Brain microvascular endothelial cell (primary cell): ENCODE data around the gene IER5.

ENCODE experiments used
- DNase-seq: peaks from one replicate; pipeline ENCODE4 v3.0.0-alpha.2; 2020
- H3K27ac ChIP-seq: fragments of 250-450 bp; sonication (Bioruptor Pico); 2 replicates; pipeline ENCODE4 v1.5.1; 2020; ENCODE audit warnings: mild to moderate bottlenecking, moderate library complexity
- H3K27me3 ChIP-seq: fragments of 250-450 bp; sonication (Bioruptor Pico); replicated peaks from 2 replicates; pipeline ENCODE4 v1.5.1; 2020; ENCODE audit warnings: mild to moderate bottlenecking
- H3K36me3 ChIP-seq: fragments of 250-450 bp; sonication (Bioruptor Pico); replicated peaks from 2 replicates; pipeline ENCODE4 v1.5.1; 2020; ENCODE audit warnings: mild to moderate bottlenecking
- H3K4me3 ChIP-seq: 2 replicates; pipeline ENCODE4 v1.5.1; 2011; ENCODE audit warnings: low read depth, mild to moderate bottlenecking, control low read depth, low read length, moderate library complexity
- in situ Hi-C: cut with HindIII; loops from 2 replicates; pipeline ENCODE4 v1.10.0; 2017; ENCODE audit warnings: low sequenced_read_pairs, low pct_ligation_motif_present
- TF ChIP-seq, protein P1 (sequence below): IDR thresholded peaks from 2 replicates; pipeline ENCODE4 v1.5.1; 2011; ENCODE audit warnings: low read depth, mild to moderate bottlenecking, moderate library complexity, low read length, control low read depth, inconsistent platforms; ENCODE audit errors: missing control alignments

IER5 gene

DNA sequence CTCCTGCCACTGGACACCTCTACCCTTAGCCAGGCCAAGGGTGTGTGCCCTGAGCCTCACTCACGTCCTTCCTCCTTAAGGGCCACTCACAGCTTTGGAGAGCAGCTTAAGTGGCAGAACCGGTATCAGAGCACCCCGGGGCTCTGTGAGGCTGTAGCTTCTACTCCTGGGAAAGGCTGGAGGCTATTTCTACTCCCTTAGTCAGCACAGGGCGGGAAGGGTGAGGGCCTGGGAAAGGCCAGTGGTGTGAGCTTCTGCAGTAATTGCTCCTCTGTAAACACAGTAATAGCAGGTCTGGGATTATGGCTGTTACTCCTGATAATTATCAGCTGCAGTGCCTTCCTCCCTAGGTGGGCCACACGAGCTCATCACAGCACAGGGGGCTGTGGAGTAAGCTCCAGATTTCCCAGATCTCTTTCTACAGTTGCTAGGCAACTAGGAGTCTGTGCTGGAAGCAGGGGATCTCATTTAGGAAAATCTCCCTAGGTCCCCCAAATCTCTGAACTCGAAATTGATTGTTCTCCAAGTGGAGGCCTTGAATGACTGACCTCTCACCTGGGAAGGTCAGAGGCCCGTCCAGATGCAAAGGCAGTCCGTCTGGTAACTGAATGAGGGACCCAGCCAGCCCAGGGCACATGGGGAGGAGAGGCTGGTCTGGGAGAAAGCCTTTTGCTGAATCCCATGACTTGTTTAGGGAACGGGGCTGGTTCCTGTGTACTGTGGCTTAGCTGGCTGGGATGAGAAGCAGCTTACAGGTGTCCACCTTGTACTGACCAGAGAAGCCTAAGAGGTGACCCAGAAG lies 29.3 kb downstream of the IER5 start:
- no peak overlapping the region for H3K4me3 ChIP-seq
- no peaks in the 10 kb centered on the region for H3K27me3 ChIP-seq
- H3K36me3 ChIP-seq: no peaks in the 10 kb centered on the region
- in situ Hi-C loops: no loop called here
- H3K27ac ChIP-seq: no peak overlapping the region
- TF ChIP-seq, protein P1, sequence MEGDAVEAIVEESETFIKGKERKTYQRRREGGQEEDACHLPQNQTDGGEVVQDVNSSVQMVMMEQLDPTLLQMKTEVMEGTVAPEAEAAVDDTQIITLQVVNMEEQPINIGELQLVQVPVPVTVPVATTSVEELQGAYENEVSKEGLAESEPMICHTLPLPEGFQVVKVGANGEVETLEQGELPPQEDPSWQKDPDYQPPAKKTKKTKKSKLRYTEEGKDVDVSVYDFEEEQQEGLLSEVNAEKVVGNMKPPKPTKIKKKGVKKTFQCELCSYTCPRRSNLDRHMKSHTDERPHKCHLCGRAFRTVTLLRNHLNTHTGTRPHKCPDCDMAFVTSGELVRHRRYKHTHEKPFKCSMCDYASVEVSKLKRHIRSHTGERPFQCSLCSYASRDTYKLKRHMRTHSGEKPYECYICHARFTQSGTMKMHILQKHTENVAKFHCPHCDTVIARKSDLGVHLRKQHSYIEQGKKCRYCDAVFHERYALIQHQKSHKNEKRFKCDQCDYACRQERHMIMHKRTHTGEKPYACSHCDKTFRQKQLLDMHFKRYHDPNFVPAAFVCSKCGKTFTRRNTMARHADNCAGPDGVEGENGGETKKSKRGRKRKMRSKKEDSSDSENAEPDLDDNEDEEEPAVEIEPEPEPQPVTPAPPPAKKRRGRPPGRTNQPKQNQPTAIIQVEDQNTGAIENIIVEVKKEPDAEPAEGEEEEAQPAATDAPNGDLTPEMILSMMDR: no peak
- no peak for DNase-seq

DNA sequence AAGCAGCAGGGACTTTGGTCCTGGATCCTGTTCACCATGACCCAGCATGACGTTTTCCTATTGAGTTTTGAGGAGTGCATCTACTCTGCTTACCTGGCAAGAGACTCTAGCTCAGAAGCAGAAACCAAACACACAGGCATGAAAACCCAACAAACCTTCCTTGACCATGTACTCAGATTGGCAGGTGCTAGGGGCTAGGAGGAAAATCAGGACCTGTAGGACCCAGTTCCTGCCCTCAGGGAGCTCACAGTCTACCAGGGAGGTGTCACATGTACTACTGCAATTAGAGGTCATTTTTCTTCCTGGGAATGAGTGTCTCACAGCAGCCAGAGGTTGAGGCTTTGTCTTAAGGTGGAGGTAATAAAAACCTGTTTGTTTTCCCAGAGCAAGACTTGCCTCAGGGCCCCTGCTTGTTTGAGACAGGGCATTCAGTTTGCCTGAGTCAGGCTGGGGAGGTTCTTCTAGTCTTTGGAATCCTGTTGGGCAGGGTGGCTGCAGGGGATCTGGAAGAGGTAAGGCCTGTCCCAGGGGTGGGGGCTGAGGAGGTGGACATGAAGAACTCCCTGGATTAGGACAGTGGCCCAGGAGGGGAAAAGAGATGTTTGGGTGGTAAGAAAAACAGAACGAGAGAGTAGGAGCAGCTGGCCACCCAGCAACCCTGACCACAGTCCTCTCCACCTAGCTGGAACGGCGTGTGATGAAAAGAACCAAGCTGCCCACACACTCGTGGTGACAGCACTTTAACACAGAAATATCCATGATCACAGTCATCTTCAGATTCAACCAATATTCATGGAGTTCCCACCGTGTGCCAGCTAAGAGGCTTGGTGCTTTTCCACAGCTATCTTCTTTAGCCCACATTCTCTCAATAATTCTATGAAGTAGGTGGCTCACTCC lies 30.8 kb downstream of the IER5 start:
- TF ChIP-seq, protein P1: no peak
- DNase-seq: no peak
- Histone ChIP-seq H3K27ac (no peak overlapping the region), H3K27me3 (no peaks in the 10 kb centered on the region), H3K4me3 (no peak overlapping the region), H3K36me3 (no peaks in the 10 kb centered on the region)
- in situ Hi-C loops: no loop called here

DNA sequence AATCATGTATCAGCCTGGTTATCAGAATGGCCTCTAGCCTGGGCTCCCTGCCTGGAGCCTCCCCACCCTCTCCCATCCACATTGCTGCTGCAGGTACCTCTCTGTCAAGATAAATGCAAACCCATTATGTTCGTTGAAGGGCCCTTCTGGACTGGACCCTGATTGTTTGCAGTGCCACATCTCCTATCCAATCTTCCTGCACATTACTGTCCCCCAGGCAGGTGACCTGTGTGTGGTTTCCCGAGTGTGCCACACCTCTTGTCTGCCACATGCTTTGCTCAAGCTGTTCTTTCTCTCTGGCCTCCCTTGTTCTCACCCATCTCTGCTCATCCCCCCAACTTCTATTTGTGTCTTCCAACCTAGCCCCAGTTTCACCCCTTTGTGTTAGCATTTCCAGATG lies 32.4 kb downstream of the IER5 start:
- TF ChIP-seq, protein P1: no peak
- DNase-seq: no peak
- in situ Hi-C loops: no loop called here
- Histone ChIP-seq H3K36me3 (no peaks in the 10 kb centered on the region), H3K4me3 (no peak overlapping the region), H3K27me3 (no peaks in the 10 kb centered on the region), H3K27ac (no peak overlapping the region)

DNA sequence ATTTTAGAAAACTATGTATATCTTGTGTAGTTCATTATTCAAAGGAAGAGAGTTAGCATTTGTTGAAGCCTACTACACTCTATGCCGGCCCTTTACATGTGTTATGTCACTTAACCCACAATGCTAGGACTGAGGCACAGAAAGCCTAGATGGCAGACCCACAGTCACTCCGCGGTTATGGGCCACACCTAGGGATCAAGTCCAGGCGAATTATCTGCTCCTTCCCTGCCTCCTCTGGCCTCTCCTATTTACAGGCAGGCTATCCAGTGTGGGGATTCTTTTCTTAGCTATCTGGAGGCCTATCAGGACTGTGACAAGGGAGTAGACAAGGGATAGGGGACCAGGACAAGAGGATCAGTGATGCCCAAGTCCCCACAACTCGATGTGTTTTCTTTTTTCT lies 33.0 kb downstream of the IER5 start:
- in situ Hi-C loops: no loop called here

DNA sequence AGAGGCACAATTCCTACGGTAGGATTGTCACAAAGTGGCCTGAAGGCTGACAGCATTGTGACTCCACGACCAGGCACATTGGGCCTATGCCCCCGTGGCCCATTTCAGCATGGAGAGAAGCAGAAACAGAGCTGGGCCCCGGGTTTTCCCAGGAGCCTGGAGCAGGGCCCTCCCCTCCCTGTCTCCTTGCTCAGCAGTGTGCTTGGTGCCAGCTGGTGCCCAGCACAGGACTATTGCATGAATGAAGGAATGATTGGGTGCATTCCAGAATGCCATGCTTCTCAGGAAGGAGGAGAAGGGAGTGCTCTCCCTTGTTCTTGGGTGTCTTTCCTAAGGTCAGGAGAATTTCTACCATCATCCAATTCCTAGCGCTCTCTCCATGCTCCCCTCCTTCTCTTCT lies 33.7 kb downstream of the IER5 start:
- DNase-seq: no peak
- in situ Hi-C loops: no loop called here
- Histone ChIP-seq H3K27me3 (no peaks in the 10 kb centered on the region), H3K27ac (no peak overlapping the region), H3K4me3 (no peak overlapping the region), H3K36me3 (no peaks in the 10 kb centered on the region)
- TF ChIP-seq, protein P1: no peak

More for the DNA sequence above, 33.0 kb downstream of the IER5 start:
- DNase-seq: no peak
- Histone ChIP-seq H3K27ac (no peak overlapping the region), H3K36me3 (no peaks in the 10 kb centered on the region), H3K27me3 (no peaks in the 10 kb centered on the region), H3K4me3 (no peak overlapping the region)
- TF ChIP-seq, protein P1: no peak
